ENCODE data around the gene EEIG1.

EEIG1 gene

GRCh38 chr9:127946728-127947127, 34.1 kb downstream of the EEIG1 start:
- DNase-seq (no peak), ATAC-seq (no peak)
- Mint-ChIP-seq H3K27ac (peak overlapping the region; percentile 87 to 88), H3K27me3 (no peaks in the 10 kb centered on the region), H3K4me1 (peaks cover 98% of the 10 kb centered on the region), H3K4me3 (no peak overlapping the region), H3K9me3 (no peaks in the 10 kb centered on the region)

- peak overlapping the region; percentile 17 to 49 for H3K27ac Mint-ChIP-seq
- ATAC-seq (no peak), DNase-seq (no peak)
- H3K4me1 Mint-ChIP-seq: peaks cover 93% of the 10 kb centered on the region
- no peaks in the 10 kb centered on the region for H3K27me3 Mint-ChIP-seq
- no peak overlapping the region for H3K4me3 Mint-ChIP-seq
- H3K9me3 Mint-ChIP-seq: no peaks in the 10 kb centered on the region
Observed at GRCh38 chr9:127945942-127946341, 34.8 kb downstream of the EEIG1 start.

GRCh38 chr9:127945338-127945737, 35.5 kb downstream of the EEIG1 start:
- Mint-ChIP-seq H3K4me3 (no peak overlapping the region), H3K9me3 (no peaks in the 10 kb centered on the region), H3K27me3 (no peaks in the 10 kb centered on the region), H3K4me1 (peaks cover 87% of the 10 kb centered on the region), H3K27ac (peak overlapping the region in 1 of 2 donors; percentile 49)
- ATAC-seq (no peak), DNase-seq (no peak)

GRCh38 chr9:127944586-127945218, 36.1 kb downstream of the EEIG1 start:
- Mint-ChIP-seq H3K9me3 (no peaks in the 10 kb centered on the region), H3K4me1 (peaks cover 81% of the 10 kb centered on the region), H3K4me3 (no peak overlapping the region), H3K27me3 (no peaks in the 10 kb centered on the region), H3K27ac (peak overlapping the region in 1 of 2 donors; percentile 54)
- no peak for ATAC-seq
- no peak for DNase-seq

- H3K27me3 Mint-ChIP-seq: no peaks in the 10 kb centered on the region
- H3K4me1 Mint-ChIP-seq: peaks cover 75% of the 10 kb centered on the region
- H3K27ac Mint-ChIP-seq: peak overlapping the region; percentile 83 to 92
- peak; percentile 73 to 74 for DNase-seq
- no peaks in the 10 kb centered on the region for H3K9me3 Mint-ChIP-seq
- peak; percentile 82 for ATAC-seq
- H3K4me3 Mint-ChIP-seq: peak overlapping the region in 1 of 2 donors; percentile 38
Observed at GRCh38 chr9:127943731-127944144, 37.1 kb downstream of the EEIG1 start.

GRCh38 chr9:127943011-127943662, 37.7 kb downstream of the EEIG1 start:
- no peak overlapping the region for H3K4me3 Mint-ChIP-seq
- peaks cover 75% of the 10 kb centered on the region for H3K4me1 Mint-ChIP-seq
- H3K27ac Mint-ChIP-seq: peak overlapping the region in 1 of 2 donors; percentile 92
- no peaks in the 10 kb centered on the region for H3K27me3 Mint-ChIP-seq
- DNase-seq (no peak), ATAC-seq (peak; percentile 4)
- H3K9me3 Mint-ChIP-seq: no peaks in the 10 kb centered on the region

GRCh38 chr9:127942216-127943010, 38.4 kb downstream of the EEIG1 start:
- Mint-ChIP-seq H3K27me3 (no peaks in the 10 kb centered on the region), H3K4me3 (no peak overlapping the region), H3K27ac (peak overlapping the region in 1 of 2 donors; percentile 65), H3K9me3 (no peaks in the 10 kb centered on the region), H3K4me1 (peaks cover 75% of the 10 kb centered on the region)
- peak; percentile 47 for ATAC-seq
- DNase-seq: peak; percentile 57 to 65

- Mint-ChIP-seq H3K4me1 (peaks cover 75% of the 10 kb centered on the region), H3K27ac (no peak overlapping the region), H3K9me3 (no peaks in the 10 kb centered on the region), H3K27me3 (no peaks in the 10 kb centered on the region), H3K4me3 (no peak overlapping the region)
- ATAC-seq (no peak), DNase-seq (no peak)
Observed at GRCh38 chr9:127941961-127942215, 38.9 kb downstream of the EEIG1 start.

GRCh38 chr9:127941062-127941960, 39.5 kb downstream of the EEIG1 start:
- ATAC-seq (no peak), DNase-seq (no peak)
- Mint-ChIP-seq H3K4me1 (peaks cover 75% of the 10 kb centered on the region), H3K27ac (peak overlapping the region in 1 of 2 donors; percentile 6), H3K27me3 (no peaks in the 10 kb centered on the region), H3K4me3 (no peak overlapping the region), H3K9me3 (no peaks in the 10 kb centered on the region)

- Mint-ChIP-seq H3K27ac (no peak overlapping the region), H3K4me3 (no peak overlapping the region), H3K4me1 (peaks cover 75% of the 10 kb centered on the region), H3K9me3 (no peaks in the 10 kb centered on the region), H3K27me3 (no peaks in the 10 kb centered on the region)
- DNase-seq: no peak
- no peak for ATAC-seq
Observed at GRCh38 chr9:127940593-127940992, 40.2 kb downstream of the EEIG1 start.

- no peaks in the 10 kb centered on the region for H3K27me3 Mint-ChIP-seq
- no peaks in the 10 kb centered on the region for H3K9me3 Mint-ChIP-seq
- H3K4me3 Mint-ChIP-seq: peak overlapping the region; percentile 54 to 62
- DNase-seq (no peak), ATAC-seq (no peak)
- H3K4me1 Mint-ChIP-seq: peaks cover 75% of the 10 kb centered on the region
- peak overlapping the region in 1 of 2 donors; percentile 91 for H3K27ac Mint-ChIP-seq
Observed at GRCh38 chr9:127938298-127938690, 42.5 kb downstream of the EEIG1 start.

GRCh38 chr9:127937388-127938297, 43.1 kb downstream of the EEIG1 start, which contains the start of gene DPM2:
Gene DPM2 (minus strand): TSS chr9:127937854. CDS start chr9:127937820, 34 bp downstream.
- ATAC-seq (peak; percentile 96), DNase-seq (peak; percentile 81 to 88)
- Mint-ChIP-seq H3K4me1 (peaks cover 74% of the 10 kb centered on the region), H3K27ac (peak within 1 kb of the TSS; percentile 94 to 97), H3K9me3 (no peaks in the 10 kb centered on the region), H3K4me3 (peak within 1 kb of the TSS; percentile 89 to 93), H3K27me3 (no peaks in the 10 kb centered on the region)

- Mint-ChIP-seq H3K9me3 (no peaks in the 10 kb centered on the region), H3K27ac (peak overlapping the region; percentile 94 to 97), H3K27me3 (no peaks in the 10 kb centered on the region), H3K4me3 (peak overlapping the region; percentile 89 to 93), H3K4me1 (peaks cover 68% of the 10 kb centered on the region)
- DNase-seq (no peak), ATAC-seq (no peak)
Observed at GRCh38 chr9:127937056-127937387, 43.8 kb downstream of the EEIG1 start.

- no peaks in the 10 kb centered on the region for H3K9me3 Mint-ChIP-seq
- peak overlapping the region; percentile 63 to 97 for H3K27ac Mint-ChIP-seq
- peaks cover 66% of the 10 kb centered on the region for H3K4me1 Mint-ChIP-seq
Observed at GRCh38 chr9:127936347-127936852, 44.4 kb downstream of the EEIG1 start.

More at GRCh38 chr9:127936347-127936852, 44.4 kb downstream of the EEIG1 start:
- ATAC-seq (no peak), DNase-seq (no peak)
- Mint-ChIP-seq H3K4me3 (peak overlapping the region; percentile 89 to 93), H3K27me3 (no peaks in the 10 kb centered on the region)

All from stimulated activated naive CD8-positive, alpha-beta T cell treated with anti-CD3 and anti-CD28 coated beads, Interleukin-15, amount 100 ng/mL, for 72 hours (primary cell).